KMS-11 (cell line): ENCODE measurements around the gene TSPAN5.

Source experiments
- H2AFZ ChIP-seq: fragments of 200-600 bp; sonication (generic); 2 replicates; pipeline ENCODE4 v1.6.1; 2016; ENCODE audit warnings: antibody characterized with exemption, mixed run types, low read depth
- H3K27ac ChIP-seq: fragments of 200-600 bp; sonication (generic); 2 replicates; pipeline ENCODE4 v1.6.1; 2016; ENCODE audit warnings: mild to moderate bottlenecking, mixed run types
- H3K27me3 ChIP-seq: fragments of 200-600 bp; sonication (generic); 2 replicates; pipeline ENCODE4 v1.6.1; 2017; ENCODE audit warnings: mild to moderate bottlenecking, low read depth, mixed run types, moderate library complexity; ENCODE audit not compliant: insufficient read depth
- H3K36me3 ChIP-seq: fragments of 200-600 bp; sonication (generic); 2 replicates; pipeline ENCODE4 v1.6.1; 2017; ENCODE audit warnings: mild to moderate bottlenecking, mixed run types; ENCODE audit not compliant: insufficient read depth
- H3K4me1 ChIP-seq: fragments of 200-600 bp; sonication (generic); 2 replicates; pipeline ENCODE4 v1.6.1; 2016; ENCODE audit warnings: mild to moderate bottlenecking, low read depth, mixed run types; ENCODE audit not compliant: poor library complexity, severe bottlenecking
- H3K4me2 ChIP-seq: fragments of 200-600 bp; sonication (generic); 2 replicates; pipeline ENCODE4 v1.7.0; 2016; ENCODE audit warnings: mild to moderate bottlenecking, mixed run types
- H3K4me3 ChIP-seq: fragments of 200-600 bp; sonication (generic); IDR thresholded peaks from 2 replicates; pipeline ENCODE4 v1.6.1; 2017; ENCODE audit warnings: low read depth, low read length, mixed read lengths; ENCODE audit not compliant: insufficient read depth
- H3K79me2 ChIP-seq: fragments of 200-600 bp; sonication (generic); 2 replicates; pipeline ENCODE4 v1.6.1; 2016; ENCODE audit warnings: low read depth, mixed run types; ENCODE audit not compliant: insufficient read depth
- H3K9ac ChIP-seq: fragments of 200-600 bp; sonication (generic); 2 replicates; pipeline ENCODE4 v1.6.1; 2016; ENCODE audit warnings: mild to moderate bottlenecking, mixed run types
- H4K20me1 ChIP-seq: fragments of 200-600 bp; sonication (generic); 2 replicates; pipeline ENCODE4 v1.6.1; 2016; ENCODE audit warnings: mild to moderate bottlenecking, mixed run types; ENCODE audit not compliant: insufficient read depth
- TF ChIP-seq, protein P1 (sequence below): fragments of 200-600 bp; sonication (generic); conservative IDR thresholded peaks from 2 replicates; pipeline ENCODE4 v1.6.1; 2017; ENCODE audit warnings: low read depth, mild to moderate bottlenecking, antibody characterized with exemption, low read length, moderate library complexity, mixed read lengths

Gene TSPAN5

DNA sequence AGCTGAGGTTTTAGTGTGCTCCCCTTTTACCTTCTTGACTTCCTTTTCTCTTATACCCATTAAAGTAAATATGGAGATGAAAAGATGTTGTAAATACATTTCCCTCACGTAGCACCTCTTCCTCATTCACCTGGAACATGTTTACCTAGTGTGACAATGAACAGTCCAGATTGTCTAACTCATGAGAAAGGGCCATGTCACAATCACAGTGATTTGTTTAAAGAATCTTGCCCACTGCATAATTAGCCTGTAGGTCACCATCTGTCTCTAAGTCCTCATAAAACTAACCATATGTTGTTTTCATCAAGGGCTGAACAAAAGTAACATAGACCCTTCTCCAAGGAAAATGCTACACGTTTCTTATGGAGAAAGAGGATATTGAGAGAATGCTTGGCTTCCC is 85.7 kb downstream of the TSPAN5 start:
- H3K36me3 ChIP-seq: no peaks in the 10 kb centered on the region
- H3K27me3 ChIP-seq: no peaks in the 10 kb centered on the region
- no peaks in the 10 kb centered on the region for H4K20me1 ChIP-seq
- TF ChIP-seq, protein P1, sequence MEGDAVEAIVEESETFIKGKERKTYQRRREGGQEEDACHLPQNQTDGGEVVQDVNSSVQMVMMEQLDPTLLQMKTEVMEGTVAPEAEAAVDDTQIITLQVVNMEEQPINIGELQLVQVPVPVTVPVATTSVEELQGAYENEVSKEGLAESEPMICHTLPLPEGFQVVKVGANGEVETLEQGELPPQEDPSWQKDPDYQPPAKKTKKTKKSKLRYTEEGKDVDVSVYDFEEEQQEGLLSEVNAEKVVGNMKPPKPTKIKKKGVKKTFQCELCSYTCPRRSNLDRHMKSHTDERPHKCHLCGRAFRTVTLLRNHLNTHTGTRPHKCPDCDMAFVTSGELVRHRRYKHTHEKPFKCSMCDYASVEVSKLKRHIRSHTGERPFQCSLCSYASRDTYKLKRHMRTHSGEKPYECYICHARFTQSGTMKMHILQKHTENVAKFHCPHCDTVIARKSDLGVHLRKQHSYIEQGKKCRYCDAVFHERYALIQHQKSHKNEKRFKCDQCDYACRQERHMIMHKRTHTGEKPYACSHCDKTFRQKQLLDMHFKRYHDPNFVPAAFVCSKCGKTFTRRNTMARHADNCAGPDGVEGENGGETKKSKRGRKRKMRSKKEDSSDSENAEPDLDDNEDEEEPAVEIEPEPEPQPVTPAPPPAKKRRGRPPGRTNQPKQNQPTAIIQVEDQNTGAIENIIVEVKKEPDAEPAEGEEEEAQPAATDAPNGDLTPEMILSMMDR: no peak
- H3K4me3 ChIP-seq: no peak overlapping the region
- H3K4me1 ChIP-seq: no peaks in the 10 kb centered on the region
- H3K4me2 ChIP-seq: no peak overlapping the region
- H3K79me2 ChIP-seq: no peaks in the 10 kb centered on the region
- no peak overlapping the region for H2AFZ ChIP-seq
- H3K9ac ChIP-seq: no peak overlapping the region
- no peak overlapping the region for H3K27ac ChIP-seq

DNA sequence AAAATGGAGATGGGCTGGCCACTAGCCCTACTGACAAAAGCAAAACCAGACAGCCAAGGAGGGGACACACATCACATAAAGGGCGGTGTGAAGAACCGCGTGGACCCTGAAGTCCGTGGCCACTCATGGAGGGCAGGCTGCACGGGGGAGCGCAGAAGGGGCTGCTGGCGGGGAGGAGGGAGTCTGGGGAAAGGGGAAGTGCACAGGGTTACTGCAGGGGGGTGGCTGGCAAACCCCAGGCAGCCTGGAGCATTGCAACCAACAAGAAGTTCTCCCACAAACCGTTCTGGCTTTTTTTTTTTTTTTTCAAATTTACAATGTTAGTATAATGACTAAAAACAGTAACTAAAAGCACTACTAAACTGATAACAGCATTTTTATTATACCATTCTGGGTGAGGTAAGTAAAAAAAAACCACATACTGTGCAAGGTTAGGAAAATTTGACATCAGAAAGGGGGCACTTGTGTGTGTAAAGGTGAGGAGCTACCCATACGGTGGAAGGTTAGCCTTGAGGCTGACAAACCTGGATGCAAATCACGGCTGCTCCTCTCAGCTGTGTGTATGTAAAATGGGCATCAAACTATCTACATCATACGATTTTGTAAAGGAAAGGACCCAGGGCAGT is 87.1 kb downstream of the TSPAN5 start:
- H3K9ac ChIP-seq: no peak overlapping the region
- peaks cover under 1% of the 10 kb centered on the region for H3K4me1 ChIP-seq
- no peak overlapping the region for H2AFZ ChIP-seq
- TF ChIP-seq, protein P1: no peak
- H3K4me3 ChIP-seq: no peak overlapping the region
- no peaks in the 10 kb centered on the region for H4K20me1 ChIP-seq
- H3K27ac ChIP-seq: no peak overlapping the region
- no peaks in the 10 kb centered on the region for H3K79me2 ChIP-seq
- no peaks in the 10 kb centered on the region for H3K36me3 ChIP-seq
- no peaks in the 10 kb centered on the region for H3K27me3 ChIP-seq
- no peak overlapping the region for H3K4me2 ChIP-seq

DNA sequence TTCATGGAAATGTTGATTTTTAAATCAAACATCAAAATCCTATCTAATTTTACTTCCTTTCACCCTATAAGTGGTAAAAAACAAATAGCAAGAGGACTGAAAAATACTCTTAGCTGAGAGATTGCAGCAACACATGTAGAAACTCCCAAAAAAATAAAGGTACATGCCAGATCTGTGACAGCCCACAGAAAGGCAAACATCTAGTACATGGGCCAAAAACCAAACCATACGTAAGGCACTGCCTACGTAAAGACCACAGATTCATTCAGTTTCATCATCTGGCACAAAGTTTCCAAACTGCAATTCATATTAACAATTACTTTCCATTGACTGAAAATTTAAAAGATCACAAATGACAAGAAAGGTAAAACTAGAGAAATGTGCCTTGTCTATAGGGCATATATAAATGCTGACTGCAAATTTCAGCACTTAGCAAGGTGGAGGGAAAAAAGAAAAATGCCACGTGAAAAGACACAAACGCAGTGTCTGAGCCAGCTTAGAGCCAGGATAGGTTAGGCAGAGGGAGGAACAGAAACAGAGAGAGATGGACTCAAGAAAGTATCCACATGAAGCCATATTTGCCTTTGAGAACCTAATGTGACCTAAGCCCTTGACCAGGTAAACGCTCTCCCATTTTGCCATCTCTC is 88.1 kb downstream of the TSPAN5 start:
- Histone ChIP-seq H3K9ac (no peak overlapping the region), H3K36me3 (no peaks in the 10 kb centered on the region), H3K4me3 (no peak overlapping the region), H3K27me3 (no peaks in the 10 kb centered on the region), H3K27ac (no peak overlapping the region), H3K4me1 (peaks cover 10% of the 10 kb centered on the region), H3K79me2 (no peaks in the 10 kb centered on the region), H3K4me2 (no peak overlapping the region), H4K20me1 (no peaks in the 10 kb centered on the region), H2AFZ (no peak overlapping the region)
- TF ChIP-seq, protein P1: no peak

DNA sequence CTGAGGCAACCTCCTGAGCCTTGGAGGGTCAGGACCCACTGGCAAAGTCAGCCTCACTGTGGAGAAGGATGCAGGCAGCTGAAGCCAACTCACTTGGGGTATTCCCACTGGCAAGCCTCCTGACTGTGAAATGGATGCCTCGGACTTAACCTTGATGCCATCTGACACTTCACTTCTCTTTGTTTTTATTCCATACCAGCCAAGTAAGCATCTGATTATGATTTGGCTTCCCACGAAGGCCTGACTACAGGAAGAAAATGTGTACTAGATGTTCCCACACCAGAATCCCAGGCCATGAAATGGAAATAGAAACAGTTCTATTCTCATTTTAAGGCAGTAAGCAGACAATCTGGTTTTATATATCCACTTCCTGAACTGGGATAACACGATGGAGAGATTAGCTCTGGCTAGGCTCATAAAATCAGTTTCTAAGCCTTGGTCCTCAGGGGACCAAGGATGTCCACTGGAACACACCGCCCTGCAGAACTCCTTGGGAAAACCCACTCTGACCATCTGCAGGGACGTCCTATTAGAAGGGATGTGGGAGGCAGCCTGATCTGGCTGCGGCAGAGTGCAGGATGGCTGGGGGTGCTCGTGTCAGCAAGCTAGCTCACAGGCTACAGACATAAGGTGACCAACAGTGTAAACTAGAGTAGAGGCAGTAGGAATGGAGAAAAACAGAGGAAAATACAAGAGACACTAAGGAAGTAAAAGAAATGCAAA is 89.3 kb downstream of the TSPAN5 start:
- Histone ChIP-seq H3K9ac (no peak overlapping the region), H3K4me2 (no peak overlapping the region), H3K27ac (no peak overlapping the region), H3K79me2 (no peaks in the 10 kb centered on the region), H3K27me3 (no peaks in the 10 kb centered on the region), H3K36me3 (no peaks in the 10 kb centered on the region), H4K20me1 (no peaks in the 10 kb centered on the region), H3K4me3 (no peak overlapping the region), H2AFZ (no peak overlapping the region), H3K4me1 (peaks cover 11% of the 10 kb centered on the region)
- TF ChIP-seq, protein P1: no peak
